Prostate gland (tissue), 2 donors: ENCODE results near the gene SLC35F3.

Experiments
- CTCF ChIP-seq, 4 experiments: fragments of 200-600 bp in 2 of 4; fragments of 450-650 bp in 2 of 4; sonication (generic) in 2 of 4; IDR thresholded peaks; 1 replicate in 3 of 4; 2 replicates in 1 of 4; pipeline ENCODE4 v1.5.1; 2016 to 2019; ENCODE audit warnings: antibody characterized with exemption in 4 of 4, mild to moderate bottlenecking in 2 of 4, moderate library complexity in 2 of 4
- POLR2A ChIP-seq: fragments of 450-650 bp; IDR thresholded peaks from one replicate; pipeline ENCODE4 v1.6.1; 2016; ENCODE audit warnings: antibody characterized with exemption, mild to moderate bottlenecking
- POLR2AphosphoS5 ChIP-seq: sonication (generic); formaldehyde crosslinking; IDR thresholded peaks from one replicate; pipeline ENCODE4 v1.6.1; 2017; ENCODE audit warnings: antibody characterized with exemption

- TF ChIP-seq CTCF (IDR thresholded peaks at IDR 0.05) (no peak), POLR2AphosphoS5 (no peak), POLR2A (no peak)
These were observed 3.6 kb downstream of the SLC35F3 start for GRCh38 chr1:233908092-233908491.
